Endodermal cell (in vitro differentiated cells): ENCODE measurements around the gene ATP13A2. TPM values are rescaled to one million over a fixed set of nuclear protein-coding genes. Genes with fewer than 3 reads are reported as not detected.

Experiments used
- DNase-seq: peaks from one replicate; pipeline ENCODE4 v3.0.0-alpha.2; 2017
- H3K27ac ChIP-seq: 2 replicates; pipeline ENCODE4 v1.5.1; 2013; ENCODE audit warnings: mild to moderate bottlenecking, low read depth, low read length, moderate library complexity
- H3K27me3 ChIP-seq: 2 replicates; pipeline ENCODE4 v1.6.1; 2013; ENCODE audit warnings: mild to moderate bottlenecking, low read length, moderate library complexity; ENCODE audit not compliant: insufficient read depth, control insufficient read depth, poor library complexity, severe bottlenecking
- H3K36me3 ChIP-seq: 2 replicates; pipeline ENCODE4 v1.7.0; 2013; ENCODE audit warnings: mild to moderate bottlenecking, low read length, moderate library complexity; ENCODE audit not compliant: control insufficient read depth, insufficient read depth
- H3K4me1 ChIP-seq: one replicate; pipeline ENCODE4 v1.7.0; 2013; ENCODE audit warnings: low read length; ENCODE audit not compliant: control insufficient read depth, insufficient read depth
- H3K4me3 ChIP-seq: 2 replicates; pipeline ENCODE4 v1.5.1; 2013; ENCODE audit warnings: mild to moderate bottlenecking, low read length, moderate library complexity
- H3K9ac ChIP-seq: 2 replicates; pipeline ENCODE4 v1.6.1; 2013; ENCODE audit warnings: mild to moderate bottlenecking, low read length, moderate library complexity; ENCODE audit not compliant: poor library complexity, severe bottlenecking; ENCODE audit errors: extremely low read depth
- H3K9me3 ChIP-seq: 2 replicates; pipeline ENCODE4 v1.6.1; 2013; ENCODE audit warnings: mild to moderate bottlenecking, low read length, moderate library complexity; ENCODE audit not compliant: control insufficient read depth
- H3K27ac Mint-ChIP-seq: 2 replicates; pipeline ENCODE4 v1.8.0; 2020; ENCODE audit warnings: mixed read lengths
- H3K27me3 Mint-ChIP-seq: 2 replicates; pipeline ENCODE4 v1.8.0; 2021; ENCODE audit warnings: mild to moderate bottlenecking, mixed read lengths; ENCODE audit not compliant: insufficient read depth
- H3K36me3 Mint-ChIP-seq: 2 replicates; pipeline ENCODE4 v1.8.0; 2020; ENCODE audit warnings: low read depth, mixed read lengths
- H3K4me1 Mint-ChIP-seq: 2 replicates; pipeline ENCODE4 v1.8.0; 2020; ENCODE audit warnings: mixed read lengths
- H3K4me3 Mint-ChIP-seq: 2 replicates; pipeline ENCODE4 v1.8.0; 2020; ENCODE audit warnings: mild to moderate bottlenecking, moderate library complexity, mixed read lengths
- H3K9me3 Mint-ChIP-seq: 2 replicates; pipeline ENCODE4 v1.8.0; 2020; ENCODE audit warnings: mild to moderate bottlenecking, mixed read lengths
- WGBS, 2 experiments: methylation state at CpG; one replicate each; pipeline versions ENCODE4 v1.1.5 to v1.1.7; 2013; ENCODE audit warnings: missing lambda C conversion rate in 2 of 2, mixed read lengths in 1 of 2; ENCODE audit not compliant: insufficient coverage in 1 of 2, insufficient read length in 1 of 2; 5-methylcytosine and 5-hydroxymethylcytosine counted together
- total RNA-seq, 2 donors: library from RNA; stranded (reverse); fragmentation: NEBNext Ultra II Directional in 1 of 2; extraction: Animal tissue kit (Norgen Biotek cat#: 25700) in 1 of 2; gene quantifications; 2 replicates in 1 of 2; 3 replicates in 1 of 2; pipeline ENCODE4 v1.2.1, GENCODE V29; 2021
- TF ChIP-seq, protein P1 (sequence below): fragments of 200-600 bp; sonication (generic); conservative IDR thresholded peaks from 2 replicates; pipeline ENCODE4 v1.5.0; 2021; ENCODE audit warnings: antibody characterized with exemption, mild to moderate bottlenecking

ATP13A2 gene
- total RNA-seq, 2 donors from 2014 or later = 69.4 to 82.6 TPM

DNA sequence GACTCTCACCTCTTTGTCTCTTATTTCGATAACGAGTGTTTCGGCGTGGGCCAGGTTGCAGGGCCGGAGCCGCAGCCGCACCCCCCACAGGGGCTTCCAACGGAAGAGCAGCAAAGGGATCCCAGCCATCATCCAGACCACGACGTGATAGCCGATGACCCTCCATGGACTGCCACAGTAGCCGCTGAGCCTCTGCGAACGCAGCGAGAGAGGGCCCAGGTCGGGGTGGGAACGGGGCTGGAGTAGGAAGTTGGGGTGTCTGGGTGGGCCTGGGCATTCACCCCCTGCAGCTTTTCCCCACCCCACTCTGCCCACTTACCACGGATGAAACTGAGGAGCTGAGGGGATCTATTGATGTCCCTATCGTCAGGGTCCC lies 6.4 kb downstream of the ATP13A2 start:
- WGBS, 2 experiments = 94 to 96% methylated on average over 12 to 19 of the region's 19 CpGs
- no peaks in the 10 kb centered on the region for H3K9me3 ChIP-seq
- no peak overlapping the region for H3K4me3 Mint-ChIP-seq

DNA sequence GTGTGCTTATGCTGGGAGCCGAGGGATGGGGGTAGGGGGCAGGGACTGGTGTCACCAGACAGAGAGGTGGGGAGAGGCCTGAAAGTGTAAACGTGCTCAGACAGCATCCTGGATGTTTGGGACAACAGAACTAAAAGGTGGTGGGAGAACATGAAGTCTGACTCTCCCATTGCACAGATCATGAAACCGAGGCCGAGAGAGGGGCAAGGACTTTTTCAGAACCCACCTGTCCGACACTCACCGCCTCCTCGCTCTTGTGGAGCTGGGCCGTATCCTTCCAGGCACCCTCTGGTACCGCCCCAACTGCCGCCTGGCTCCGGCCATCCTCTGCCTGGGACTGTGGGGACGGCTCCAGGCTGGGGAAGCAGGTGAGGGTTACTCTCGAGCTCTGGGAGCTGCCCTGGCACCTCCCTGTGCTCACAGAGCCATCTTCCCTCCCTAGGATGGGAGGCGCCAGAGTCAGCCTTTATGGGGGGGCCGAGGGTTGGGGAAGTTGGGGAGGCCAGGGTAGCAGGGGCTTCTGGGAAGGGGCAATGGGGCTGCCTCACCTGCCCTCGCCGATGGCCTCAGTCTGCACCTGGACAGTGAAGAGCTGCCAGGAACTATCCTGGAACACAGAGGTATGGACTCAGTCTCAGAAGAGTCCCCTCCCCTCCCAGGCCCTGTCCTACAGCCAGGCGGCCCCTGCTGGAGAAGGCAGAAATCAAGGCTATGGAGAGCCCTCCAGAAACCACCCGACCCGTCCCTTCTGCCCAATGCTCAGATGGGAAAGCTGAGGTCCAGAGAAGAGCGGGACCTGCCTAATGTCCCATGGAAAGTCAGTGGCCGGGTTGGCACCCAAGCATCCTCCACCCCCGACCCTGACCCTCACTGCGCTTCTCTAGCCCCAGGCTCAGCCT lies 7.0 kb downstream of the ATP13A2 start:
- WGBS, 2 experiments = 91 to 96% methylated on average over 17 to 24 of the region's 24 CpGs
- Mint-ChIP-seq H3K4me3 (no peak overlapping the region), H3K9me3 (no peaks in the 10 kb centered on the region), H3K27me3 (no peaks in the 10 kb centered on the region), H3K4me1 (no peaks in the 10 kb centered on the region), H3K36me3 (peaks cover 26% of the 10 kb centered on the region), H3K27ac (no peak overlapping the region)
- Histone ChIP-seq H3K36me3 (peaks cover 34% of the 10 kb centered on the region), H3K4me1 (no peaks in the 10 kb centered on the region), H3K27ac (no peak overlapping the region), H3K27me3 (no peaks in the 10 kb centered on the region), H3K9ac (no peak overlapping the region), H3K4me3 (no peak overlapping the region), H3K9me3 (no peaks in the 10 kb centered on the region)
- TF ChIP-seq, protein P1, sequence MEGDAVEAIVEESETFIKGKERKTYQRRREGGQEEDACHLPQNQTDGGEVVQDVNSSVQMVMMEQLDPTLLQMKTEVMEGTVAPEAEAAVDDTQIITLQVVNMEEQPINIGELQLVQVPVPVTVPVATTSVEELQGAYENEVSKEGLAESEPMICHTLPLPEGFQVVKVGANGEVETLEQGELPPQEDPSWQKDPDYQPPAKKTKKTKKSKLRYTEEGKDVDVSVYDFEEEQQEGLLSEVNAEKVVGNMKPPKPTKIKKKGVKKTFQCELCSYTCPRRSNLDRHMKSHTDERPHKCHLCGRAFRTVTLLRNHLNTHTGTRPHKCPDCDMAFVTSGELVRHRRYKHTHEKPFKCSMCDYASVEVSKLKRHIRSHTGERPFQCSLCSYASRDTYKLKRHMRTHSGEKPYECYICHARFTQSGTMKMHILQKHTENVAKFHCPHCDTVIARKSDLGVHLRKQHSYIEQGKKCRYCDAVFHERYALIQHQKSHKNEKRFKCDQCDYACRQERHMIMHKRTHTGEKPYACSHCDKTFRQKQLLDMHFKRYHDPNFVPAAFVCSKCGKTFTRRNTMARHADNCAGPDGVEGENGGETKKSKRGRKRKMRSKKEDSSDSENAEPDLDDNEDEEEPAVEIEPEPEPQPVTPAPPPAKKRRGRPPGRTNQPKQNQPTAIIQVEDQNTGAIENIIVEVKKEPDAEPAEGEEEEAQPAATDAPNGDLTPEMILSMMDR = peak; percentile 43
- DNase-seq = no peak

More for the DNA sequence above, 6.4 kb downstream of the ATP13A2 start:
- no peak overlapping the region for H3K9ac ChIP-seq
- no peak overlapping the region for H3K27ac ChIP-seq
- Mint-ChIP-seq H3K36me3 (peaks cover 22% of the 10 kb centered on the region), H3K27ac (no peak overlapping the region), H3K9me3 (no peaks in the 10 kb centered on the region), H3K27me3 (no peaks in the 10 kb centered on the region), H3K4me1 (no peaks in the 10 kb centered on the region)
- H3K4me3 ChIP-seq = no peak overlapping the region
- no peaks in the 10 kb centered on the region for H3K27me3 ChIP-seq
- no peaks in the 10 kb centered on the region for H3K4me1 ChIP-seq
- H3K36me3 ChIP-seq = peaks cover 30% of the 10 kb centered on the region
- DNase-seq = no peak
- TF ChIP-seq, protein P1 = no peak

DNA sequence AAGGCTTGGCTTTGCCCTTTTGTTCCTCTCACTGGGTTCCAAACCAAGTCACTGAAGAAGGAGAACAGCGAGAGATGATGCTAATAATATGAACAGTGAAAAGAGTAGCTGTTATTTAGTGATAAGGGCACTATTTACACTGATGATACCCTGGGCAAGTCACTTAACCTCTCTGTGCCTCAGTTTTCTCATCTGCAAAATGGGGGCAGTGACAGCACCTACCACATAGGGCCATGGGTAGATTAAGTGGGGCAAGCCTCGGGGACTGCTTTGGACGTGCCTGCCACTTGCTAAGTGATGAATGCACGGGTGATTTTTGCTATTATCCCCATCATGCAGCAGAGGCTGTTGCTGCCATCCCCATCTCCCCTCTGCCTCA lies 9.2 kb downstream of the ATP13A2 start:
- no peaks in the 10 kb centered on the region for H3K4me1 Mint-ChIP-seq
- no peak overlapping the region for H3K4me3 Mint-ChIP-seq
- Histone ChIP-seq H3K9me3 (no peaks in the 10 kb centered on the region), H3K4me1 (no peaks in the 10 kb centered on the region), H3K9ac (no peak overlapping the region), H3K27ac (no peak overlapping the region), H3K27me3 (no peaks in the 10 kb centered on the region), H3K4me3 (no peak overlapping the region), H3K36me3 (peaks cover 47% of the 10 kb centered on the region)
- no peaks in the 10 kb centered on the region for H3K27me3 Mint-ChIP-seq
- no peak overlapping the region for H3K27ac Mint-ChIP-seq
- H3K36me3 Mint-ChIP-seq = peaks cover 37% of the 10 kb centered on the region
- H3K9me3 Mint-ChIP-seq = no peaks in the 10 kb centered on the region
- no peak for DNase-seq
- TF ChIP-seq, protein P1 = no peak
- 89 to 95% methylated on average over 4 of the region's 4 CpGs for WGBS, 2 experiments
